Neuronal stem cell (in vitro differentiated cells): ENCODE measurements around the gene IL10RB.

ENCODE experiments used
- DNase-seq: peaks from one replicate; pipeline ENCODE4 v3.0.0-alpha.2; 2013; ENCODE audit warnings: low spot score
- H2AFZ ChIP-seq: one replicate; pipeline ENCODE4 v1.6.1; 2013; ENCODE audit warnings: mild to moderate bottlenecking, low read length, inconsistent platforms
- H2AK5ac ChIP-seq: 2 replicates; pipeline ENCODE4 v1.6.1; 2013; ENCODE audit warnings: low read depth, mild to moderate bottlenecking, inconsistent platforms, low read length, moderate library complexity, mixed read lengths
- H2BK120ac ChIP-seq: 2 replicates; pipeline ENCODE4 v1.6.1; 2013; ENCODE audit warnings: low read depth, mild to moderate bottlenecking, inconsistent platforms, low read length, moderate library complexity, mixed read lengths
- H2BK12ac ChIP-seq: one replicate; pipeline ENCODE4 v1.6.1; 2013; ENCODE audit warnings: low read length, inconsistent platforms
- H2BK15ac ChIP-seq: 2 replicates; pipeline ENCODE4 v1.6.1; 2013; ENCODE audit warnings: mild to moderate bottlenecking, low read length, inconsistent platforms, mixed read lengths
- H2BK5ac ChIP-seq: one replicate; pipeline ENCODE4 v1.6.1; 2013; ENCODE audit warnings: inconsistent platforms, mild to moderate bottlenecking, low read length, moderate library complexity
- H3K14ac ChIP-seq: one replicate; pipeline ENCODE4 v1.6.1; 2013; ENCODE audit warnings: low read length, inconsistent platforms
- H3K18ac ChIP-seq: 2 replicates; pipeline ENCODE4 v1.6.1; 2013; ENCODE audit warnings: low read length, inconsistent platforms
- H3K23ac ChIP-seq: 2 replicates; pipeline ENCODE4 v1.6.1; 2013; ENCODE audit warnings: low read depth, mild to moderate bottlenecking, mixed read lengths, low read length, inconsistent platforms; ENCODE audit not compliant: poor library complexity
- H3K27ac ChIP-seq: replicated peaks from 3 replicates; pipeline ENCODE4 v1.5.1; 2013; ENCODE audit warnings: low read length, inconsistent platforms
- H3K27me3 ChIP-seq, 3 experiments: 2 replicates each; pipeline ENCODE4 v1.6.1; 2013; ENCODE audit warnings: low read length in 3 of 3, mild to moderate bottlenecking in 2 of 3, inconsistent platforms in 1 of 3, low read depth in 1 of 3, mixed read lengths in 1 of 3, moderate library complexity in 1 of 3; ENCODE audit not compliant: control insufficient read depth in 3 of 3, insufficient read depth in 3 of 3
- H3K36me3 ChIP-seq, 2 donors: replicated peaks in 1 of 2; 2 replicates each; pipeline ENCODE4 v1.6.1; 2013; ENCODE audit warnings: low read length in 2 of 2; ENCODE audit not compliant: control insufficient read depth in 2 of 2, insufficient read depth in 2 of 2
- H3K4ac ChIP-seq: 2 replicates; pipeline ENCODE4 v1.6.1; 2013; ENCODE audit warnings: inconsistent platforms, mild to moderate bottlenecking, low read length, moderate library complexity
- H3K4me1 ChIP-seq, 2 donors: 1 replicate in 1 of 2; 2 replicates in 1 of 2; pipeline ENCODE4 v1.6.1; 2013; ENCODE audit warnings: low read length in 2 of 2, low read depth in 1 of 2; ENCODE audit not compliant: control insufficient read depth in 2 of 2, insufficient read depth in 1 of 2
- H3K4me2 ChIP-seq: one replicate; pipeline ENCODE4 v1.6.1; 2013; ENCODE audit warnings: mild to moderate bottlenecking, low read length, inconsistent platforms; ENCODE audit not compliant: insufficient read depth, poor library complexity, severe bottlenecking
- H3K4me3 ChIP-seq, 2 donors: 2 replicates each; pipeline ENCODE4 v1.5.1; 2013; ENCODE audit warnings: low read length in 2 of 2, mild to moderate bottlenecking in 2 of 2, inconsistent platforms in 1 of 2, moderate library complexity in 1 of 2
- H3K79me1 ChIP-seq: one replicate; pipeline ENCODE4 v1.6.1; 2013; ENCODE audit warnings: low read depth, mild to moderate bottlenecking, inconsistent platforms, low read length, moderate library complexity
- H3K9ac ChIP-seq: one replicate; pipeline ENCODE4 v1.6.1; 2013; ENCODE audit warnings: mild to moderate bottlenecking, low read depth, low read length, inconsistent platforms; ENCODE audit not compliant: poor library complexity
- H3K9me3 ChIP-seq, 2 donors: replicated peaks in 1 of 2; 2 replicates each; pipeline versions ENCODE3 to v1.6.1; 2013; ENCODE audit warnings: low read length in 2 of 2, mild to moderate bottlenecking in 2 of 2, inconsistent platforms in 1 of 2, low read depth in 1 of 2, mixed read lengths in 1 of 2, moderate library complexity in 1 of 2; ENCODE audit not compliant: control insufficient read depth in 2 of 2, insufficient read depth in 1 of 2
- H4K8ac ChIP-seq: one replicate; pipeline ENCODE4 v1.6.1; 2013; ENCODE audit warnings: low read depth, mild to moderate bottlenecking, inconsistent platforms, low read length, moderate library complexity
- H4K91ac ChIP-seq: one replicate; pipeline ENCODE4 v1.6.1; 2013; ENCODE audit warnings: low read length, low read depth, mild to moderate bottlenecking, inconsistent platforms; ENCODE audit not compliant: poor library complexity
- WGBS, 2 donors: extraction: QIAGEN DNeasy Blood & Tissue Kit; methylation state at CpG; one replicate each; pipeline ENCODE4 v1.1.7; 2013; ENCODE audit warnings: missing lambda C conversion rate in 2 of 2, mixed read lengths in 1 of 2; ENCODE audit not compliant: insufficient read length in 2 of 2, insufficient replicate concordance in 1 of 2; ENCODE audit errors: extremely low coverage in 2 of 2; 5-methylcytosine and 5-hydroxymethylcytosine counted together

IL10RB gene

DNA sequence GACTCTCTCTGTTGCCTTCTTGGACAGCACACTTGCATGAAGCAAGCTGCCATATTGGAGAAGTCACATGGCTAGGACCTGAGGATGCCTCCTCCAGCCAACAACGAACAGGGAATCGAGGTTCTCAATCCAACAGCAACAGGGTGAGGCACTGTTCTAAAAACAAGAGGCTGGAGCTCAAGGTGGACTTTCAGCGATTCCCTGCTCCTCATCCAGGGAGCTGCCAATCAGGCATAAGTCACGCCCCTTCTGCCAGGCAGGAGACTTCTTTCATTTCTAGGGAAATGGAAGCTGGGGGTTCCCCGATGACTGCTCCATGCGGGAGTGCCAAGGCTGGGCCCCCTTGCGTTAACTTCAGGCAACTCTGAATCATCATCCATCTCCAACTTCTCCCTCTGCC, 35.9 kb downstream of the IL10RB start:
- Histone ChIP-seq H3K4ac (no peak overlapping the region), H4K8ac (no peak overlapping the region), H2BK15ac (no peak overlapping the region), H3K4me2 (no peak overlapping the region), H4K91ac (no peak overlapping the region), H3K27ac (no peak overlapping the region), H3K14ac (no peak overlapping the region), H3K18ac (no peak overlapping the region), H2AFZ (no peak overlapping the region), H3K4me1 (no peaks in the 10 kb centered on the region), H3K79me1 (no peaks in the 10 kb centered on the region), H3K9ac (no peak overlapping the region), H3K36me3 (no peaks in the 10 kb centered on the region), H2BK12ac (no peak overlapping the region), H3K4me3 (no peak overlapping the region), H2BK120ac (no peak overlapping the region), H2AK5ac (no peak overlapping the region), H2BK5ac (no peak overlapping the region), H3K27me3 (no peaks in the 10 kb centered on the region), H3K9me3 (no peaks in the 10 kb centered on the region), H3K23ac (no peak overlapping the region)
- WGBS, 2 donors = no CpG with 5 or more reads among the region's 7 CpGs
- DNase-seq = no peak

DNA sequence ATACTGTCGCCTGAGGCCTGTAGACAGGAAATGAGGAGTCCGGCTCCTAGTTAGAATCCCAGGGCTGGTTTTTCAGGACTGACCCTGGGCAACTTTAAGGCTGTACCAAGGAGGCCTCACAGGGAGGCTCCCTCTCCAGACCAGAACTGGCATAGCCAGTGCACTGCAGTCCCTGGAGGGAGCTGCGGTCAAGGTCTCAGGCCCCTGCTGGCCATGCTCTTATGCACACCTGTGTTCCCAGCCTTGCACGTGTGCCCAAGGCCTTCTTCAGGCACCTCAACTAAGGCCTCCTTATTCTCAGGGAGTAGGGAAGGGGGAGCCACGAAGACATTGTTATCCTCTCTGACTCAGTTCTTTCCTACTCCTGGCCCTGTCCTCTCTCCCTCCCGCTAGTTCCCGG, 36.6 kb downstream of the IL10RB start:
- Histone ChIP-seq H2BK120ac (no peak overlapping the region), H3K27ac (no peak overlapping the region), H2AK5ac (no peak overlapping the region), H4K8ac (no peak overlapping the region), H3K18ac (no peak overlapping the region), H2BK15ac (no peak overlapping the region), H2BK5ac (no peak overlapping the region), H2BK12ac (no peak overlapping the region), H3K9ac (no peak overlapping the region), H3K36me3 (no peaks in the 10 kb centered on the region), H4K91ac (no peak overlapping the region), H3K4me1 (no peaks in the 10 kb centered on the region), H3K9me3 (no peaks in the 10 kb centered on the region), H2AFZ (no peak overlapping the region), H3K14ac (no peak overlapping the region), H3K4ac (no peak overlapping the region), H3K23ac (no peak overlapping the region), H3K27me3 (no peaks in the 10 kb centered on the region), H3K4me2 (no peak overlapping the region), H3K79me1 (no peaks in the 10 kb centered on the region), H3K4me3 (no peak overlapping the region)
- DNase-seq = no peak
- WGBS, 2 donors = no CpG with 5 or more reads among the region's 7 CpGs

DNA sequence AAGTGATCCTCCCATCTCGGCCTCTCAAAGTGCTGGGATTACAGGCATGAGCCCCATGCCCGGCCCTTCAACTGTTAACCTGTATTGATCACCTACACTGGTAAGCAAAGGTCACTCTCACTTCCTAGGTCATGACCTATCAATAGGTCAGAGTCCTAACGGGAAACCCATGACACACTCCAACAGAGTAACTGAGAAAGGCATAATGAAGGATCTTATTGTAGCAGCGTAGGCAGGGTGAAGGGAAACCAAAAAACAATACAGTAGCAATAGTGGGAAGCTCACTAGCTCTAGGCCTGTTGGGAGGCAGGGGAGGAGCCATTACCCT, 39.1 kb downstream of the IL10RB start:
- no peak overlapping the region for H2BK15ac ChIP-seq
- H3K9ac ChIP-seq = no peak overlapping the region
- WGBS, 2 donors = no CpG with 5 or more reads among the region's 4 CpGs
- no peak for DNase-seq
- H3K27me3 ChIP-seq = no peaks in the 10 kb centered on the region
- H2BK120ac ChIP-seq = no peak overlapping the region
- H3K36me3 ChIP-seq = no peaks in the 10 kb centered on the region
- H3K14ac ChIP-seq = no peak overlapping the region
- H3K9me3 ChIP-seq = peaks cover 0 to 3% of the 10 kb centered on the region in 2 donors
- H3K18ac ChIP-seq = no peak overlapping the region
- no peak overlapping the region for H3K27ac ChIP-seq
- H2AFZ ChIP-seq = no peak overlapping the region
- no peak overlapping the region for H3K4me3 ChIP-seq
- no peak overlapping the region for H3K23ac ChIP-seq
- no peak overlapping the region for H2BK12ac ChIP-seq
- no peak overlapping the region for H2BK5ac ChIP-seq
- H2AK5ac ChIP-seq = no peak overlapping the region
- H4K8ac ChIP-seq = no peak overlapping the region
- no peak overlapping the region for H3K4ac ChIP-seq
- H3K4me1 ChIP-seq = no peaks in the 10 kb centered on the region
- H4K91ac ChIP-seq = no peak overlapping the region
- H3K4me2 ChIP-seq = no peak overlapping the region
- no peaks in the 10 kb centered on the region for H3K79me1 ChIP-seq

DNA sequence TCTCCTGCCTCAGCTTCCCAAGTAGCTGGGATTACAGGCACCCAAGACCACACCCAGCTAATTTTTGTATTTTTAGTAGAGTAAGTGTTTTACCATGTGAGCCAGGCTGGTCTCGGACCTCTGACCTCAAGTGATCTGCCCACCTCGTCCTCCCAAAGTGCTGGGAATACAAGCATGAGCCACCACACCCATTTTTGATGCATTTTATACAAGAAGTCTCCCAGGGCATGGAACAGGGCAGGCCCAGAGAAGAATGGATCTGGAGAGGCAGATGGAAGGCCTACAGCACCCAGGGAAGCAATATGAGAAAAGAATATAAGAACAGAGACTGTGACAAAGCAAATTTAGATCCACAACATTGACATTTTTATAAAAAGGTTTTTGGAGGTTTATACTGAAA, 39.8 kb downstream of the IL10RB start:
- H3K36me3 ChIP-seq = no peaks in the 10 kb centered on the region
- H2AK5ac ChIP-seq = no peak overlapping the region
- no peak overlapping the region for H3K23ac ChIP-seq
- no peak overlapping the region for H2BK5ac ChIP-seq
- no peak for DNase-seq
- no peak overlapping the region for H3K18ac ChIP-seq
- H3K4me1 ChIP-seq = no peaks in the 10 kb centered on the region
- no peak overlapping the region for H2BK15ac ChIP-seq
- H2BK12ac ChIP-seq = no peak overlapping the region
- no peak overlapping the region for H4K8ac ChIP-seq
- no peak overlapping the region for H3K4me3 ChIP-seq
- no peaks in the 10 kb centered on the region for H3K79me1 ChIP-seq
- peaks cover 0 to 3% of the 10 kb centered on the region in 2 donors for H3K9me3 ChIP-seq
- WGBS, 2 donors = no CpG with 5 or more reads among the region's 2 CpGs
- H3K4me2 ChIP-seq = no peak overlapping the region
- H2AFZ ChIP-seq = no peak overlapping the region
- H3K4ac ChIP-seq = no peak overlapping the region
- H3K14ac ChIP-seq = no peak overlapping the region
- H3K27me3 ChIP-seq = no peaks in the 10 kb centered on the region
- H4K91ac ChIP-seq = no peak overlapping the region
- no peak overlapping the region for H3K27ac ChIP-seq
- H2BK120ac ChIP-seq = no peak overlapping the region
- H3K9ac ChIP-seq = no peak overlapping the region
